NCI-H146 (cell line): ENCODE measurements around the gene MYO9A.

Experiments
- DNase-seq: peaks from one replicate; lab custom pipeline; 2025; lab: John Stamatoyannopoulos, UW

The MYO9A gene, protein sequence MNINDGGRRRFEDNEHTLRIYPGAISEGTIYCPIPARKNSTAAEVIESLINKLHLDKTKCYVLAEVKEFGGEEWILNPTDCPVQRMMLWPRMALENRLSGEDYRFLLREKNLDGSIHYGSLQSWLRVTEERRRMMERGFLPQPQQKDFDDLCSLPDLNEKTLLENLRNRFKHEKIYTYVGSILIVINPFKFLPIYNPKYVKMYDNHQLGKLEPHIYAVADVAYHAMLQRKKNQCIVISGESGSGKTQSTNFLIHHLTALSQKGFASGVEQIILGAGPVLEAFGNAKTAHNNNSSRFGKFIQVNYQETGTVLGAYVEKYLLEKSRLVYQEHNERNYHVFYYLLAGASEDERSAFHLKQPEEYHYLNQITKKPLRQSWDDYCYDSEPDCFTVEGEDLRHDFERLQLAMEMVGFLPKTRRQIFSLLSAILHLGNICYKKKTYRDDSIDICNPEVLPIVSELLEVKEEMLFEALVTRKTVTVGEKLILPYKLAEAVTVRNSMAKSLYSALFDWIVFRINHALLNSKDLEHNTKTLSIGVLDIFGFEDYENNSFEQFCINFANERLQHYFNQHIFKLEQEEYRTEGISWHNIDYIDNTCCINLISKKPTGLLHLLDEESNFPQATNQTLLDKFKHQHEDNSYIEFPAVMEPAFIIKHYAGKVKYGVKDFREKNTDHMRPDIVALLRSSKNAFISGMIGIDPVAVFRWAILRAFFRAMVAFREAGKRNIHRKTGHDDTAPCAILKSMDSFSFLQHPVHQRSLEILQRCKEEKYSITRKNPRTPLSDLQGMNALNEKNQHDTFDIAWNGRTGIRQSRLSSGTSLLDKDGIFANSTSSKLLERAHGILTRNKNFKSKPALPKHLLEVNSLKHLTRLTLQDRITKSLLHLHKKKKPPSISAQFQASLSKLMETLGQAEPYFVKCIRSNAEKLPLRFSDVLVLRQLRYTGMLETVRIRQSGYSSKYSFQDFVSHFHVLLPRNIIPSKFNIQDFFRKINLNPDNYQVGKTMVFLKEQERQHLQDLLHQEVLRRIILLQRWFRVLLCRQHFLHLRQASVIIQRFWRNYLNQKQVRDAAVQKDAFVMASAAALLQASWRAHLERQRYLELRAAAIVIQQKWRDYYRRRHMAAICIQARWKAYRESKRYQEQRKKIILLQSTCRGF (N-terminal part only)

DNA sequence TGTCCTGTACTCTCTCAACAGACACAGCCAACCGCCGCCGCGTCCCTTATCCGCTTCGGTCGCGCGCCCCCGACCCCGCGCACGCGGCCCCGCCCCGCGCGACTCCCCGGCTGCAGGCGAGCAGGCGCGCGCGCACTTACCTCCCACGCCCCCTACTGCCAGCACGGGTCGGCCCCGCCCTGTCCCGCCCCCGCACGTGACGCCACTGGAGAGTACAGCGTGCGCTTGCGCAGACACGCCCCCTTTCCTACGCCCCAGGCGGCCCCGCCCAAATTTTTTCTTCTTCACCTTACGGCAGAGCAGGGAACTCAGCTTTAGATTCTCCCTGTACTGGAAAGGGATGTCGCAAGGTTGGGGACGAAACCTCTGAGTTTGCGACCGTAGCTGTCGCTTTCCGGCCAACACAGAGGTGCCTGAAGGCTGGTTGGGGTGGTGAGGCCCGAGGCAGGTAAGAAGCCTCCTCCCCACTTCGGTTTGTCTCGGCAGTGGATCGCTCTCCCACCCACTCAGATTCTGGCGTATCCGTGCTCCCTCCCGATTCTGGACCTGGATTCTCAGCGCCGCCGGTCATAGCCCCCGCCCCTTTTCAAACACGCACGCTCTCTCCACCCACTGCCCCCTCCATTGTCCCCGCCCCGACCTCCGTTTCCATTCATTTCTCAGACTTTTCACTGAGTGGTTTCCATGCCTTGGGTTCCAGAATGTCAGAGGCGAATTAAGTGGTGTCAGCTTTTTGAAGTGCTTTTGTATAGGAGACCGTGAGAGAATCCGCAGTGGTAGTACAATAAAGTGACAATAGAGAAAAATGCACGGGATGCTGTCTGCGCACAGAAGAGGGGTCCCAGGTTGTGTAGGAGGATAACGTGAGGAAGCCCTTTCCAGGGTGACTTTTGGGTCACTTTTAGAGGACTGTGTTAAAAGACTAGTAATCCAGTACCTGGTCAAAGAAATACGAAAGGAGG is at the start of gene MYO9A, which contains the start of gene SENP8:
MYO9A (minus strand) TSS at position 134 of the 962 bp plus-strand sequence. CDS start 71,587 bp downstream, outside the sequence.
SENP8 (plus strand) TSS at position 387 of the 962 bp plus-strand sequence. CDS start 21,221 bp downstream, outside the sequence.
- DNase-seq = peak; percentile 94

DNA sequence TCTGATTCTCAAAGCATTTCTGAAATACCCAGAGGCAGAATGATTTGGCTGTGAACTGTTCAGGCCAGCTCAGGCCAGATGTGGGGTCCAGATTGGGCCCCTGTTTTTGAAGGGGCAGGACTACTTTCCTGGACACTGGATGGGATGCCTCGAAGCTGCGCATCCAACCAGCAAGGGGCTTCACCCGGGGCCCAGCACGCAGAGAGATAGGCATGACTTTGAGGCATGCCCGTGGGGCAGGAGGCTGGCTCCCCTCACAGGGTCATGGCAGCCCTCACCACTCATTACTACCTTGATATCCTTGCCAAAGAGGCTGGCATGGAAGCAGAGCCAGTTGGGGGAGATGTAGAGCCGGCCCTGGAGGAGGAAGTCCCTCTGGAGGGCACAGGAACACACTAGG is 49.5 kb upstream of the MYO9A start:
- no peak for DNase-seq

DNA sequence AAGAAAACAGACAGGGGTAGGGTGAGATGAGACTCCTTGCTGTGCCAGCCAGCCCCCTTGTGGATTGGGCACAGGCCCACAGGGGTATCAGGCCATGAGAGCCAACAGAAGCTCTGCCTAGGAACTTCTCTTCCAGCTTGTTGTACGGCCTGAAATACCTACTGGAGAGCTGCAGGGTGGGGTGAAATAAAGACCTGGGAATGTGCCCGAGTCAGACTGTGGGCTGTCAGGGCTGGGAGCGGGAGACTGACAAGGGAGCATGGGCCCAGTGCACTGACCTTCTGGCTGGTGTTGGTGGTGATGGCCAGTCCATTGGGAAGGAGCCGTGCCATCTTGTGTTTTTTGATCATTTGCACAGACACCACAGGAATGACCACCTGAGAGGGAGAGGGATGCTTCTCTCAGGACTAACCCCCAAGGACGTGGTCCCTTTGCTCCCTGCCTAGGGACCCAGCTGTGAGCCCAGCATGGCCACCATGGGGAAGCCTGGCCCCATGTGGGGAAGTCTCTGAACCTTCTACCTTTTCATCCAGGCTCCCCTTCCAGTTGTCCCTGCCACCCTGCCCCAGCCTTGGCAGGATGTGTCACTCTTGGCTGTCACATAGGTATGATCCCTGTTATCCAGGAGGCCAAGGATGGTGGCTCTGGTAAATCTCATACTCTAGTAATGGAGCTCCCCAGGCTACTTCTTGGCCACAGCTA is 48.9 kb upstream of the MYO9A start:
- DNase-seq = no peak

DNA sequence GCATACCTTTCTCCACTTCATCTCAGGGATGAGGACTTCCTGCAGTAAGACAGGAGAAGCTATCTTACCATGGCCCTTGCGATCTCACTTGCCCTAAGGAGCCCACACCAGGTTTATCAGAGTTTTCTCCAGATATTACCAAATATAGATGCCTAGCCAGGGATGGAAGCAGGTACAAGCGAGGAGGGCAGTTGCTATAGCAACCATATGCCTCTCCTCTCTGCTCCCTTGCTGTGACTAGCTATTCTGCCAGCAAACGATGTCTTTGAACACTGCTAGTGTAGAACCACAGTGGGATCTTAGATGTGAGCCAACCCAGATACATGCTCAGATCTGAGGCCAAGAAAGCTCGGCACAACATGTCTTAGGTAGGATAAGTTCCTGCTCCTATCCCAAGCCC is 45.8 kb upstream of the MYO9A start:
- no peak for DNase-seq

DNA sequence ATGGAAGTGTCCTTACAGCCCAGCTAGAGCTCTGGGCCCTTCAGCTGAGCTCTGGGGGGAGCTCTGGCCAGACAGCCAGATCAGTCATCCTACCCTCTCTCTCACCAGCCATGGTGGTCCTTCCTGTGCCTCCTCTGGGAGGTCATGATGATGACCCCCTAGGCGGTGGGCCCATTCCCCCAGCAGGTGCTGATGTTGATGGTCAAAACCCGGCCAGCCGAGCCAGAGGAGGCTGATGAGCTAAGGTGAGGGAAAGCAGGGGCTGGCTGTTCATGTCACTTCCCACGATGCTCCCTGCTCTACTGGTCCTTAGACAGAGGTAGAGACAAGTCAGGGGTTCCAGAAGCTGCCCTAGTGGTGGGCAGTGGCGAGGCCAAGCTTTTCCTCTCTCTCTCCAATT is 44.6 kb upstream of the MYO9A start:
- no peak for DNase-seq

DNA sequence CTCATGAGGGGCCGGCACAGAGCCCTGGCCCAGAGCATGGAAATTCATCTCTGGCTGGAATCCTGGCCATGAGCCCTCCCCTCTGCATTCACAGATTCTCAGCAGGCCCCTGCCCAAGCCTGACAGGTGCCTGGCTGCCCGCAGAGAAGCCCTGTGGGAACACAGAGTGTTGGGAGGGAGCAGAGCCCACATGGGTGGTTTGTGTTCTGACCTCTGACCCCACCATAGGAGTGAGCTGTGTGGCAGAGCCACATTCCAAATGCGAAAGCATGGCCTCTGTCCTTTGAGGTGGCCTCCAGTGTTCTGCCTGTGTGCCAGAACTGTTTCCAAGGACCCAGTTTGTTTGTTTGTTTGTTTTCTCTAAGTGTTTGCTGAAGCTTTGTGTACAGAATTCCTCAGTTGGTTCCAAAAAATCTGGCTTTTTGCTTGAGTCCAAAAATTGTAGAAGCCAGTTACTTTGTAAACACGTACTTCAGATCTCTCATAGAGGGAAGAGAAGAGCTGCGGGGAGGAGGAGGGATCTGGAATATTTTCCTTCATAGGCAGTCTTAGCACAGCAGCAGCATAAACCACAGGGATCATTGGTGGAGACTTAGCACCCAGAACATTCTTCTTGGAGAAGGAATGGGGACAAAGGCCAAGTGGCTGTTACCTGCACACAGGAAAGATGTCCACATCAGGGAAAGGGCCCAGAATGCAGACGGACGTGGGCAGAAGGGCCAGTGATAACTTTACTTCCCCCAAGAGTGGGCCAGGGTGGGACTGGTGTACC is 43.6 kb upstream of the MYO9A start:
- DNase-seq = peak; percentile 35

DNA sequence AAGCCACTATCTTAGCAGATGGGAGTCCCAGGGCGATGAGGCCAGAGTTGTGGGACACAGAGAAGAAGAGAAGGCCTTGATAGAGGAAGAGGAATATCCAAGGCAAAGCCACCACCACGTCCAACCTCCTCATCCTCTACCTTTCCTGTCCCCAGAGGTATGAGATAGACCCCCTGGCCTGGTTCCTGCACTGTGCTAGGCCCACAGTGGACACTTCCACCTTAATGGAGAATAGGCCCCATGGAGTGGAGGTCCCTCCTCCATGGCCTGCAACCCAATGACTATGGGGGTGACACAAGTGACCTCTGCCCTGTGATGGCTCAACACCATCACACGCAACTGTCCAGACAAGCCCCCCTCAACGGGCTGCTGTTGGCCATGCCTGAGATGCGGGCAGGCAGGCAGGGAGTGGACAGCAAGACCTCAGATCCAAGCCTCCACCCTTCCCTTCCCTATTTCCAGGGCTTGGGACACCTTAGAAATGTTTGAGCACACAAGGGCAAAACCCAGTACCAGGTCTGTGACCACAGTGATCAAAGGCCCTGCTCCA is 42.8 kb upstream of the MYO9A start:
- DNase-seq = no peak

DNA sequence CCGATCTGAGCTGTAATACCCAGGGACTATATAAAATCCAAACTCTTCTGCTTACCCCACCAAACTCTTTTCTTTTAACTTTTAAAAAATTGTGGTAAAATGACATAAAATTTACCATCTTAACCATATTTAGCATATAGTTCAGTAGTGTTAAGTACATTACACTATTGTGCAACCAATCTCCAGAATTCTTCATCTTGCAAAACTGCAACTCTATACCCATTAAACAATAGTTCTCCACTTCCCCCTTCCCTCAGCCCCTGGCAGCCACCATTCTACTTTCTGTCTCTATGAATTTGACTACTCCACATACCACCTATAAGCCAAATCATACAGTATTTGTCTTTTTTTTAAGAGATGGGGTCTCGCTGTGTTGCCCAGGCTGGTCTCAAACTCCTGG is 39.0 kb upstream of the MYO9A start:
- no peak for DNase-seq

DNA sequence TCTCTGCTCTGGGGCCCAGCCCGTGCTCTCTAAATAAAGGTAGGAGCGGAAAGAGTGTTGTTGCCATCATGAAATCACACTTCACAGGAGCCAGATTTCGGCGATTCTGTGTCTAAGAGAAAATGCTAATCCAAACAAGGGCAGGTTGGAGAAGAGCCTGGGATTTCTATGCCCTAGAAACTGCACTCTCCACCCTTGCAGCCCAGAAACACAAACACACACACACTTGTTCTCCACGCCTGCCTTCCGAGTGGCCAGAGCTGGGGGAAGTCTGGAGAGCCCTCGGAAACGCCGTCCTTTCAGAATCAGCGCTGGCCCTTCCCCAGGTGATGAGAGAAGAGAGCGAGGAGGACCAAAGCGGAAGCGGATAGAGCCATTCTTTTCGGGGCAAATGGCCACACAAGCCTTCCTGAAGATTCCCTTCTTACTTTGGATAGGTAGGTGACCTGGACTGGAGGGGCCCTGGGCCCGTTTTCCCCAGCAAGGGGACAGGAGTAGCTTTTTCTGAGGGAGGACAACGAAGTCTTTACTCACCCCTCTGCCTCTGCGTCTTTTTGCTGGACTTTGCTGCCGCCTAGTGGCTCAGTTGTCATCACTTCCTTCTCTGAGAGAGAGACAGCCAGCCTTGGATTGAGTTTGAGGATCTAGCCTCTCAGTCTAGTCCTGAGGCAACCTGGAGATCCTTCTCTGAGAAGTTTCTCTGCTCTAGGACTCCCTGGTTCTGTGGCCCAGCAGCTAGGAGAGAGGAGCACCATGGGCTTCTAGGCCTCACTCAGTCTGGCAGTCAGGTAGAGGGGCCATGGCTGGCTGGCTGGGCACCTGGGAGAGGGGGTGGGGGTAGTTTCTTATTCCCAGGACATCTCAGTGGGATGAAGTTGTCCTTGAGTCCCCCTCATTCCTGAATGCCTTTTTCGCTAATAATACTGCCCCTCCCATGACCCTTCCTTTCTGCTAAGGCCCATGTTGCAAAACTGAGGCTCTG is 38.0 kb upstream of the MYO9A start:
- peak; percentile 76 for DNase-seq

DNA sequence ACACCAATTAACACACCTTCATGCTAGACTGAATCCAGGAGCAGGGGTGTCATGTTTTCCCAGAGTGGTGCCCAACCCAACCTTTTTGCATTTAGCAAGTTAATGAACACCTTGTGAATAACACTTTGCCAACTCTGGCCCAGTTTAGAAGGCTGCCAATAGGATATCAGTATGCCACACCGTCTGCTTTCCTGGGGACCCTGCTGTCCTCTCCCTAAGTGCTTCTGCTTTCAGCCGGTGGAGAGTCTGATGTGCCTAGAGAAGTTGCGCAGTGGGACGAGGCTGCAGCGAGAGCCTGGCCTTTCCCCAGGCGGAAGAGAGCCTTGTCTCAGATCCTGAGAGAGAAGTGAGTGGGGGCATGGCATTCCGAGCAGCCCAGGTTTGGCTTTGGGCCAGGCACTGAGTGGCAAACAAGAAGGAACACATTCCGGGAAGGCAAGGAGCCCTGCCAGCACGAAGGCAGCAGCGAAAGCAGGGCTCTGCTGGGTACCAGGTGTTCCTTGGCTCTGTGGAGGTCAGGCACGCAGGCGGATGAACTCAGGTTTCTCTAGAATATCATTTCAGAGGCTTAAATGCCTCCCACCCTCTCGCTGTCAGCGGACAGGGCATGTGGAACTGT is 37.2 kb upstream of the MYO9A start:
- peak; percentile 30 for DNase-seq

DNA sequence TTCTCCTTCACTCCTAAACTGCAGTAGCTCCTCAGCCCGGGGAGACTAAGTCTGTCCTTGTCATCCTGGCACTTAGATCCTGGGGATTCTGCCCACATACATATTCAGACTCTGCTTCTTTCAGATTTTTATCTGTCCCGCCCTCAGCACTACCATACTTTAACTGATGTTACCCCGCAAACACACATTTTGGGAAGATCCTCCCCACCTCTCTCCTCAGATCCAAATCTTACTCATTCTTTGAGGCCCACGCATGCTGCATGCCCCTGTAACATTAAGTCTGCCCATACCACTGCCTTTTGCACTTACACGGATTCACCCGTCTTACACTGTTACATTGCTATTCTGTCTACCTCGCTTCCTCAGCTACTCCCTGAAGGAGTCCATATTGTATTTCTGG is 36.4 kb upstream of the MYO9A start:
- DNase-seq = no peak

DNA sequence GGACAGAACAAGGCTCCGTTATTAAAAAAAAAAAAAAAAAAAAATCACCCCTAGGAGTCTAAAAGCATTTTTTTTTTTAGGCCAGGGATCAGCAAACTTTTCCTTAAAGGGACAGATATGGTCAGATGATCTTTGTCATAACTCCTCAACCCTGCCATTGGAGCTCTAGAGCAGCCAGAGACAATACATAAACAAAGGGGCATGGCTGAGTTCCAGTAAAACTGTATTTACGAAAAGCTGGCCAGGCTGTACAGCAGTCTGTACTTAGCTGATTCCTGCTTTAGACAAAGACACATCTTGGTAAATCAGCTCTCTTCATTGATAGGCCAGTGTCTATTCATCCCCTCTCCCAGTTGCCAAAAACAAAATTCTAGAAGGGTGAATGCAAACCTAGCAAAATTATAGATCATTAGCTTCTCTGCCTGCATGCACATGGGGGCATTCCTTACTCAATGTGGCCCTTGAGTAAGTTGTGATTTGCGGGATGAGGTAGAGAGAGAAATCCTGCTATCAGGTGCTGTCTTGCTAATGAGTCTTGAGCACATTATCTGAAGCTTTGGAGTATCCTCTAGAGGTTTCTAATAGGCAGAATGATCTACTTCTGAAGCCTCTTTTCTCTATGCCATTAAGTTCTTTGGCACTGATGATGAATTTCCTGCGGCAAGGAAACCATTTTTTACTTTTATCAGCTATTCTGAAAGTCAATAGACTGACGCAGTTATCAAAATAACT is 35.5 kb upstream of the MYO9A start:
- DNase-seq = no peak

DNA sequence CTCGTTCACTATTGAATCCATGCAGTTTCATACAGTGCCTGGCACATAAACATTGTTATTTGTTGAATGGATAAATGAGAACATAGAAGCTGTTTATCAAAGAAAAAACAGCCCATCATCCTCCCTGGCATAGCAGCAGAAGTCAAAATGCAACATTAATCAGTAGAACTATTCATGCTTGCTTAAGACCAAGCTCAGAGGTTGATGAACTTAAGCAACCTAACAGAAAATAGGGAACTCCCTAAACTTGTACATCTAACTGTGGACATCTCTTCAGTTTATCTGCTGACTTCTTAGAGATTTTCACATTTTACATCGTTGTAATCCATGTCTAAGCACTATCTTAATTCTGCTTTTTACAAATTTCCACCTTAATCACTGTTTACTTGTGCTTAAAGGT is 29.5 kb upstream of the MYO9A start:
- no peak for DNase-seq

DNA sequence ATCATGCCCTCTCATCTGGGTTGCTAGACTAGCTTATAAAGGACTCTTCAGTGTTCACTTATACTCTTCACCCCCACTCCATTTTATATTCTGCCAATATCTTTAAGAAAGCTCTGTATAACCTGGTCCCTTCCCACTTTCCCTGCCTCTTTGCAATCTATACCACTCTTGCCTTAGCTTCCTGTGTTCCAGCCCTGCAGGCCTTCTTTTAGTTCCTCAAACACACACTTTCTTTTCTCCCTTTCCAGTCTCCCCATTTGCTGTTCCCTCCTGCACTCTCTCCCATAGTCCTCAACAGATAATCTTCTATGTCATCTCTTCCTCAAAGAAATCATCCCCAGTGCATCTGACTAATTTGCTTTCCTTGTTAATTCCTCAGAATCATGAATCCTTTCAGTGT is 29.0 kb upstream of the MYO9A start:
- DNase-seq = no peak

DNA sequence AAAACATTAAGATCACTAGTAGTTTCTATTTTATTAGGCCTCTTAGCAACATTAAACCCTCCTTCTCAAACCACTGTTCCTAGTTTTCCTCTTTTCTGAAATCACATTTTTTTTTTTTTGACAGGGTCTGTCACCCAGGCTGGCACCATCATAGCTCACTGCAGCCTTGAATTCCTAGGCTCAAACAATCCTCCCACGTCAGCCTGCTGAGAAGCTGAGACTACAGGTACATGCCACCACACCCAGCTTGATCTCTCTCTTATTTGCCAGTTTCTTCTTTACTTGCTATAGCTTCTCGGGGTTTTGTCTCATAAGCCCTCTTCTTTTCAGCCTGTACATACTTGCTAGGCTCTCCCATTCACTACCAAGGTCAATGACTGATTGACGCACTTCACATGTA is 28.3 kb upstream of the MYO9A start:
- no peak for DNase-seq

DNA sequence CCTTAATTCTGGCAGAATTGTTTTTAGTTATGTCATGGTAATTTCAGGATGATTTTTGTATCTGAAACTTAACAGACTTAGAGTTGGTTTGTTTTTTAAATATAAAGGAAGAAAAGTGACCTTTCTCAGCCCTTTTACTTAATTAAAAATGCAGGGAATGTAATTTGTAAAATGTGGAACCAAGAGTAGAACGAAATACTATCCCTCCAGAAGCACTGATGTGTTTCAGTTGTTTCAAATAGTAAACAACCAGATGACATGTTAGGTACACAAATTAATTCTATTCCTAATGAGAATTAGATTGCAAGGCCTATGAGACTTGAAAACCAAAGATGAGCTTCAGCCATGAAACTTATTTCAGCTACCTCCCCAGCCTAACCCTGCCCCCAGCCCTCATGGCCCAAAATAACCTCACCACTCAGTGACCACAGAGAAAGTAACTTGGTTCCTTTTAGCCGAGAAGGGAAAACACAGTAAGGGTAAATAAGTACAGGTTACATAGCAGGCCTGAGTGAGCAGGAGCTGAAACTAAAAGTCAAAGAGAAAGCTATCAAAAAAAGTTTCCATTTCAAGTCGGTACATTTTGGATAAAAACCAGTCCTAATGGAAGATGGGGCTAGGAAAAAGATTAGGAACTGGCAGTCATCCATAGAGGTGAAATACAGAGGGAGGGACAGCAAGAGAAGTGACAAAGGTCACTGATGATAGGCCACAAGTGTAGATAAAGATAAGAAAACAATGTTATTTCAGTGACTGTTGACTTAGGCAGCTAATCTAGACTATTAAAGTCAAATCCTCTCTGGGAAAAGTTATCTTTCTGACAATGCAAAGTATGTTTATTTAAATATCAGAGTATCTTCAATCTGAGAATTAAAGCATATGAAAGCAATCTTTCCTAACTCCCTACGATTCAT is 23.5 kb upstream of the MYO9A start:
- no peak for DNase-seq
